Astrocyte (in vitro differentiated cells and primary cell): ENCODE data around the gene LRRK2.

Experiments used
- EZH2 ChIP-seq: IDR thresholded peaks from 2 replicates; pipeline ENCODE4 v1.6.1; 2012; ENCODE audit warnings: mild to moderate bottlenecking, low read length, inconsistent platforms; ENCODE audit not compliant: insufficient read depth
- TF ChIP-seq, protein P1 (sequence below): IDR thresholded peaks from 2 replicates; pipeline ENCODE4 v1.5.1; 2011; ENCODE audit warnings: low read depth, mild to moderate bottlenecking, inconsistent platforms, low read length, moderate library complexity; ENCODE audit not compliant: insufficient read depth

DNA sequence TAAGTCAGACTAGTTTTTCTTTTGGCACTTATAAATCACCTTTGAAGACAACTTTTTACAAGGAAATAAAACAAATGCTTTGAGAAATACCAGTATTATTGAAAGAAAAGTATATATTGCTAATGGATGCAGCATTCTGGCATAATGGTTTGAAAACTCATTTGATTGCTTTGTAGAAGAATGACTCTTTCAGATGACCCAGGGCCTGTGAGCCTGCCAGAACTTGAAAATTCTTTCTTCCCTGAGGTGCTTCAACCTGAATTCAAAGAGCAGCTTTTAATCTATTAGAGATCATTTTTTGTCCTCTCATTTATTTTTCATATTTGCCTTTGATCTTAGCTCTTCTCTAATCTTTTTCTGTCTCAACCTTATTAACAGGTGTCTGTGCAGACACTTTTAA lies 87.4 kb downstream of the LRRK2 start:
- TF ChIP-seq, protein P1, sequence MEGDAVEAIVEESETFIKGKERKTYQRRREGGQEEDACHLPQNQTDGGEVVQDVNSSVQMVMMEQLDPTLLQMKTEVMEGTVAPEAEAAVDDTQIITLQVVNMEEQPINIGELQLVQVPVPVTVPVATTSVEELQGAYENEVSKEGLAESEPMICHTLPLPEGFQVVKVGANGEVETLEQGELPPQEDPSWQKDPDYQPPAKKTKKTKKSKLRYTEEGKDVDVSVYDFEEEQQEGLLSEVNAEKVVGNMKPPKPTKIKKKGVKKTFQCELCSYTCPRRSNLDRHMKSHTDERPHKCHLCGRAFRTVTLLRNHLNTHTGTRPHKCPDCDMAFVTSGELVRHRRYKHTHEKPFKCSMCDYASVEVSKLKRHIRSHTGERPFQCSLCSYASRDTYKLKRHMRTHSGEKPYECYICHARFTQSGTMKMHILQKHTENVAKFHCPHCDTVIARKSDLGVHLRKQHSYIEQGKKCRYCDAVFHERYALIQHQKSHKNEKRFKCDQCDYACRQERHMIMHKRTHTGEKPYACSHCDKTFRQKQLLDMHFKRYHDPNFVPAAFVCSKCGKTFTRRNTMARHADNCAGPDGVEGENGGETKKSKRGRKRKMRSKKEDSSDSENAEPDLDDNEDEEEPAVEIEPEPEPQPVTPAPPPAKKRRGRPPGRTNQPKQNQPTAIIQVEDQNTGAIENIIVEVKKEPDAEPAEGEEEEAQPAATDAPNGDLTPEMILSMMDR, result no peak
- no peak for TF ChIP-seq EZH2
